Mucosa of descending colon (tissue), 3 donors: Measurements from ENCODE around the gene NMNAT3. TPM values are rescaled to one million over a fixed set of nuclear protein-coding genes. Genes with fewer than 3 reads are reported as not detected.
A peak's percentile ranks its signal among the peaks of the same experiment; 100 is the strongest.

Experiments
- ATAC-seq: fragments of 200-7000 bp; cut with Tn5 transposase; one replicate; pipeline ENCODE4 v1.9.1; 2020; ENCODE audit warnings: mild to moderate bottlenecking, moderate library complexity
- DNase-seq, 3 donors: peaks; one replicate each; pipeline ENCODE4 v3.0.0-alpha.2; 2020
- H3K36me3 ChIP-seq: fragments of 200-600 bp; one replicate; pipeline ENCODE4 v1.8.0; 2021; ENCODE audit warnings: low read depth, mild to moderate bottlenecking
- H3K4me1 ChIP-seq: fragments of 200-600 bp; one replicate; pipeline ENCODE4 v1.8.0; 2021; ENCODE audit warnings: low read depth, mild to moderate bottlenecking
- H3K4me3 ChIP-seq: fragments of 200-600 bp; one replicate; pipeline ENCODE4 v1.8.0; 2021; ENCODE audit warnings: mild to moderate bottlenecking
- H3K9me3 ChIP-seq: fragments of 200-600 bp; one replicate; pipeline ENCODE4 v1.8.0; 2021; ENCODE audit warnings: mild to moderate bottlenecking
- intact Hi-C, 2 donors: fragments of 100-400 bp; cut with DNase I in 1 of 2; cut with micrococcal nuclease in 1 of 2; formaldehyde crosslinking; loops; one replicate each; pipeline versions ENCODE4 v1.11.0 to v1.11.1; 2022; cut with DNase I, micrococcal nuclease
- total RNA-seq, 3 donors: library from RNA; stranded (reverse); fragmentation: NEBNext Ultra II Directional in 2 of 3; extraction: Animal tissue kit (Norgen Biotek cat#: 25700) in 2 of 3; gene quantifications; one replicate each; pipeline versions ENCODE4 v1.2.1 to v1.2.4, GENCODE V29; 2021 to 2023
- TF ChIP-seq, protein P1 (sequence below): fragments of 200-600 bp; IDR thresholded peaks from one replicate; pipeline ENCODE4 v1.8.0; 2022; ENCODE audit warnings: antibody characterized with exemption, mild to moderate bottlenecking
- donor health status: DM: no; HTN: no; CAD: no; lungs with moderate emphysema.
- donor health status: DM: no; HTN: no; CAD: no.
- donor health status: DM: no; HTN: yes; CAD: no.

The NMNAT3 gene
- total RNA-seq, 3 donors from 2014 or later: 7.9 to 11.9 (median 10.7) TPM

GRCh38 chr3:139634111-139634635 lies 43.6 kb downstream of the NMNAT3 start:
- TF ChIP-seq, protein P1, sequence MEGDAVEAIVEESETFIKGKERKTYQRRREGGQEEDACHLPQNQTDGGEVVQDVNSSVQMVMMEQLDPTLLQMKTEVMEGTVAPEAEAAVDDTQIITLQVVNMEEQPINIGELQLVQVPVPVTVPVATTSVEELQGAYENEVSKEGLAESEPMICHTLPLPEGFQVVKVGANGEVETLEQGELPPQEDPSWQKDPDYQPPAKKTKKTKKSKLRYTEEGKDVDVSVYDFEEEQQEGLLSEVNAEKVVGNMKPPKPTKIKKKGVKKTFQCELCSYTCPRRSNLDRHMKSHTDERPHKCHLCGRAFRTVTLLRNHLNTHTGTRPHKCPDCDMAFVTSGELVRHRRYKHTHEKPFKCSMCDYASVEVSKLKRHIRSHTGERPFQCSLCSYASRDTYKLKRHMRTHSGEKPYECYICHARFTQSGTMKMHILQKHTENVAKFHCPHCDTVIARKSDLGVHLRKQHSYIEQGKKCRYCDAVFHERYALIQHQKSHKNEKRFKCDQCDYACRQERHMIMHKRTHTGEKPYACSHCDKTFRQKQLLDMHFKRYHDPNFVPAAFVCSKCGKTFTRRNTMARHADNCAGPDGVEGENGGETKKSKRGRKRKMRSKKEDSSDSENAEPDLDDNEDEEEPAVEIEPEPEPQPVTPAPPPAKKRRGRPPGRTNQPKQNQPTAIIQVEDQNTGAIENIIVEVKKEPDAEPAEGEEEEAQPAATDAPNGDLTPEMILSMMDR: no peak
- Histone ChIP-seq H3K4me1 (no peaks in the 10 kb centered on the region), H3K9me3 (no peaks in the 10 kb centered on the region), H3K4me3 (no peak overlapping the region), H3K36me3 (no peaks in the 10 kb centered on the region)
- DNase-seq: no peak
- no peak for ATAC-seq
- intact Hi-C loops: no loop called here

GRCh38 chr3:139633511-139633910 lies 44.3 kb downstream of the NMNAT3 start:
- no peak for ATAC-seq
- intact Hi-C loops: no loop called here
- TF ChIP-seq, protein P1: no peak
- DNase-seq: no peak
- Histone ChIP-seq H3K36me3 (no peaks in the 10 kb centered on the region), H3K9me3 (no peaks in the 10 kb centered on the region), H3K4me3 (no peak overlapping the region), H3K4me1 (no peaks in the 10 kb centered on the region)

GRCh38 chr3:139630542-139630941 lies 47.2 kb downstream of the NMNAT3 start:
- no peaks in the 10 kb centered on the region for H3K36me3 ChIP-seq
- H3K4me1 ChIP-seq: no peaks in the 10 kb centered on the region
- intact Hi-C loops: no loop called here
- TF ChIP-seq, protein P1: no peak
- no peaks in the 10 kb centered on the region for H3K9me3 ChIP-seq
- no peak overlapping the region for H3K4me3 ChIP-seq
- DNase-seq: no peak
- no peak for ATAC-seq

- H3K36me3 ChIP-seq: no peaks in the 10 kb centered on the region
- DNase-seq (peak in 2 of 3 donors; percentile 24 to 36), ATAC-seq (peak; percentile 76)
- intact Hi-C loops: no loop called here
- no peaks in the 10 kb centered on the region for H3K9me3 ChIP-seq
- H3K4me1 ChIP-seq: no peaks in the 10 kb centered on the region
- TF ChIP-seq, protein P1: no peak
- H3K4me3 ChIP-seq: no peak overlapping the region
Measured at GRCh38 chr3:139629033-139629432, 48.7 kb downstream of the NMNAT3 start.

GRCh38 chr3:139627759-139628158 lies 50.0 kb downstream of the NMNAT3 start:
- DNase-seq (no peak), ATAC-seq (no peak)
- H3K9me3 ChIP-seq: no peaks in the 10 kb centered on the region
- H3K4me3 ChIP-seq: no peak overlapping the region
- TF ChIP-seq, protein P1: no peak
- no peaks in the 10 kb centered on the region for H3K4me1 ChIP-seq
- H3K36me3 ChIP-seq: no peaks in the 10 kb centered on the region
- intact Hi-C loops: no loop called here

GRCh38 chr3:139620438-139620837 lies 57.3 kb downstream of the NMNAT3 start:
- H3K9me3 ChIP-seq: no peaks in the 10 kb centered on the region
- H3K4me3 ChIP-seq: no peak overlapping the region
- H3K36me3 ChIP-seq: no peaks in the 10 kb centered on the region
- no peak for ATAC-seq
- no peak for DNase-seq
- TF ChIP-seq, protein P1: no peak
- H3K4me1 ChIP-seq: no peaks in the 10 kb centered on the region
- intact Hi-C loops: no loop called here
